Activated CD4-positive, alpha-beta memory T cell treated with anti-CD3 and anti-CD28 coated beads for 36 hours (primary cell): Measurements from ENCODE around the gene GFRA1. TPM values are rescaled to one million over a fixed set of nuclear protein-coding genes. Genes with fewer than 3 reads are reported as not detected.

Experiments used
- CTCF ChIA-PET: fragments of 350-600 bp; sonication (Branson Sonifier 250); formaldehyde crosslinking; loops from one replicate; lab custom pipeline; 2021; ENCODE audit warnings: antibody characterized with exemption, inconsistent platforms; lab: Charles Lee
- POLR2A ChIA-PET: fragments of 350-600 bp; sonication (Branson Sonifier 250); formaldehyde crosslinking; loops from one replicate; lab custom pipeline; 2021; ENCODE audit warnings: antibody characterized with exemption; lab: Charles Lee
- DNase-seq: peaks from one replicate; pipeline ENCODE4 v3.0.0-alpha.2; 2020
- H3K27ac Mint-ChIP-seq: one replicate; pipeline ENCODE4 v1.8.0; 2021; ENCODE audit warnings: mixed read lengths
- H3K27me3 Mint-ChIP-seq: one replicate; pipeline ENCODE4 v1.8.0; 2021; ENCODE audit warnings: mixed read lengths
- H3K36me3 Mint-ChIP-seq: one replicate; pipeline ENCODE4 v1.8.0; 2021; ENCODE audit warnings: mixed read lengths
- H3K4me1 Mint-ChIP-seq: one replicate; pipeline ENCODE4 v1.8.0; 2021; ENCODE audit warnings: low read depth, mixed read lengths
- H3K4me3 Mint-ChIP-seq: one replicate; pipeline ENCODE4 v1.8.0; 2021; ENCODE audit warnings: mild to moderate bottlenecking, mixed read lengths
- H3K9me3 Mint-ChIP-seq: one replicate; pipeline ENCODE4 v1.8.0; 2021; ENCODE audit warnings: mixed read lengths
- intact Hi-C: fragments of 100-400 bp; cut with micrococcal nuclease; formaldehyde crosslinking; loops from one replicate; pipeline ENCODE4 v1.15.1; 2023
- total RNA-seq, 2 experiments: library from RNA; stranded (reverse); gene quantifications; one replicate each; pipeline ENCODE4 v1.2.3, GENCODE V29; 2021

GFRA1 gene, protein sequence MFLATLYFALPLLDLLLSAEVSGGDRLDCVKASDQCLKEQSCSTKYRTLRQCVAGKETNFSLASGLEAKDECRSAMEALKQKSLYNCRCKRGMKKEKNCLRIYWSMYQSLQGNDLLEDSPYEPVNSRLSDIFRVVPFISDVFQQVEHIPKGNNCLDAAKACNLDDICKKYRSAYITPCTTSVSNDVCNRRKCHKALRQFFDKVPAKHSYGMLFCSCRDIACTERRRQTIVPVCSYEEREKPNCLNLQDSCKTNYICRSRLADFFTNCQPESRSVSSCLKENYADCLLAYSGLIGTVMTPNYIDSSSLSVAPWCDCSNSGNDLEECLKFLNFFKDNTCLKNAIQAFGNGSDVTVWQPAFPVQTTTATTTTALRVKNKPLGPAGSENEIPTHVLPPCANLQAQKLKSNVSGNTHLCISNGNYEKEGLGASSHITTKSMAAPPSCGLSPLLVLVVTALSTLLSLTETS
- not detected for total RNA-seq

DNA sequence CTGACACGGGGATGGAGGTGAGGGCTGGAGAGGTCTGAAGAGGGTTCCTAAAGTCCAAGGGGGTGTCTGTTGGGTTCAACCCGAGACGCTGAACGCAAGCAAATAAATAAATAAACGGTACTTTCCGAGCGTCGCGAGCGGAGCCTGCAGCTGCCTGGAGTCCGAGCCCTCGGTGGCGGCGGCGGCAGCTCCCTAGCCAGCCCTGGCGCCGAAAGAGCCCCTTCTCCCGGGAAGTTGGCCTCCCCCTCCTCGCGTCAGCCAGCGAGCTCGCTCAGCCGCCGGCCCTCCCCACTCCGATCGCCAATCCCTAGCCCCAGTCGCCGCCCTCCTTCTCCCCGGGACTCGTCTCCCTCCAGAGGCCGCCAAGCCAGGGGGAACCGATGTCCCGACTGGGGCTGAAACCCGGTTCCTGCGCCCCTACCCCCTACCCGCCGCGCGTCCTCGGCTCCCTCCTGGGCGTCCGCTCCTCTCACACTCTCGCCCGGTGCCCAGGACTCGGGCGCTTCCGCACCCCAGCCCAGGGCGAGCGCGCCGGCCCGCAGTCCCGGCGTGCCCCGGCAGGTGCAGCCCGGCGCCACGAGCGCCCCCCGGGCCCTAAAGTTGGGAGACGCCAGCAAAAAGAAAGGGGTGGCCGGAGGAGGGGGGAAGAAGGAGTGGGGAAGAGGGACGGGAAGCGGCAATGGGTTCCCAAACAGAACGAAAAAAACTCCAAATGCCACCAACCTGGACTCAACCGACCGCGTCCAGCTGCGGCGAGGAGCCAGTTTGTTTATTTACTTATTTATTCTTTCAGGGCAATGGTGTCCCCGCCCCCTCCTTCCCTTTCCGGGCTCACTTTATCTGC, at the start of gene GFRA1:
TSS of gene GFRA1 (minus strand) at position 767 of the 844 bp plus-strand sequence. CDS start 1,177 bp downstream, outside the sequence.
- peaks cover 4% of the 10 kb centered on the region for H3K4me1 Mint-ChIP-seq
- POLR2A ChIA-PET, result no interaction called here
- DNase-seq, result no peak
- H3K9me3 Mint-ChIP-seq, result no peaks in the 10 kb centered on the region
- peaks cover 58% of the 10 kb centered on the region for H3K27me3 Mint-ChIP-seq
- H3K27ac Mint-ChIP-seq, result no peak within 1 kb of the TSS
- peak within 1 kb of the TSS; percentile 45 for H3K4me3 Mint-ChIP-seq
- intact Hi-C loops, result no loop called here
- H3K36me3 Mint-ChIP-seq, result peaks cover 5% of the 10 kb centered on the region
- CTCF ChIA-PET, result no interaction called here

DNA sequence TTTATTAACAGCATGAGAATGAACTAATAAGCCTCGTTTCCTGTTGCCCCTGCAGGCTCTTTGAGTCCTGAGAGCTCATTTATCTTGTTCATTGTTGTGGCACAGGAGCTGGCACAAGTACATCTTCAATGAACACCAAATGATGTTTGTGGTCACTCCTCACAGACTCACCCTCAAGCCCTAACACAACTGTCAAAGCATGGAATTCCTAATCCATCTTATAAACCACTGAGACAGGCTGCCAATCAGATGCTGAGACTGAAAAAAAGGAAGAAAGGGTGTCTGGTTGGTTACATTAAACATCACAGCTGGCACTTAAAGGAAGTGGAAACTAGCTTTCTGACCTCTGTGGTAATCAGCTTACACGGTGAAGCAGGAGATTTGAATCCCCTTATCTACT, 43.5 kb upstream of the GFRA1 start:
- Mint-ChIP-seq H3K27me3 (no peaks in the 10 kb centered on the region), H3K4me1 (no peaks in the 10 kb centered on the region), H3K4me3 (no peak overlapping the region), H3K9me3 (no peaks in the 10 kb centered on the region), H3K27ac (no peak overlapping the region), H3K36me3 (no peaks in the 10 kb centered on the region)
- ChIA-PET CTCF (no interaction called here), POLR2A (no interaction called here)
- no peak for DNase-seq
- intact Hi-C loops, result no loop called here

DNA sequence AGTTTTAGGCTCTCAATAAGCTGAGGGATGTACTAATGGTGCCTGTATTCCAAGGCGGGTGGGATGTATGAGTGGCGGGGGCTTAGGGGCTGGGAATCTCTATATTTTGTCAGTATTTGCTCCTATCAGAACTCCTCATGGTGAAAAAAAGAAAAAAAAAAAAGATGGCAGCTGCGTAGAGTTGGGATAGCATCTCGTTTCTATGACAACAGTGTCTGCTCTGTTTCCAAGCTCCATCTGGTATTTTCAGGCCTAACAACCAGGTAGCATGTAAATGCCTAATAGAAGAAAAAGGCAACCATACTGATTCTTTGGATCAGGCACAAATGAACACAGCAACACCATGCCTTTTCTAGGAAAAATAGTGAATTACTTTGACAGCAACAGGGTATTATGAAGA, 39.5 kb upstream of the GFRA1 start:
- POLR2A ChIA-PET, result no interaction called here
- intact Hi-C loops, result no loop called here
- CTCF ChIA-PET, result no interaction called here
- no peaks in the 10 kb centered on the region for H3K9me3 Mint-ChIP-seq
- no peaks in the 10 kb centered on the region for H3K4me1 Mint-ChIP-seq
- no peaks in the 10 kb centered on the region for H3K27me3 Mint-ChIP-seq
- DNase-seq, result no peak
- H3K27ac Mint-ChIP-seq, result no peak overlapping the region
- H3K36me3 Mint-ChIP-seq, result no peaks in the 10 kb centered on the region
- no peak overlapping the region for H3K4me3 Mint-ChIP-seq

DNA sequence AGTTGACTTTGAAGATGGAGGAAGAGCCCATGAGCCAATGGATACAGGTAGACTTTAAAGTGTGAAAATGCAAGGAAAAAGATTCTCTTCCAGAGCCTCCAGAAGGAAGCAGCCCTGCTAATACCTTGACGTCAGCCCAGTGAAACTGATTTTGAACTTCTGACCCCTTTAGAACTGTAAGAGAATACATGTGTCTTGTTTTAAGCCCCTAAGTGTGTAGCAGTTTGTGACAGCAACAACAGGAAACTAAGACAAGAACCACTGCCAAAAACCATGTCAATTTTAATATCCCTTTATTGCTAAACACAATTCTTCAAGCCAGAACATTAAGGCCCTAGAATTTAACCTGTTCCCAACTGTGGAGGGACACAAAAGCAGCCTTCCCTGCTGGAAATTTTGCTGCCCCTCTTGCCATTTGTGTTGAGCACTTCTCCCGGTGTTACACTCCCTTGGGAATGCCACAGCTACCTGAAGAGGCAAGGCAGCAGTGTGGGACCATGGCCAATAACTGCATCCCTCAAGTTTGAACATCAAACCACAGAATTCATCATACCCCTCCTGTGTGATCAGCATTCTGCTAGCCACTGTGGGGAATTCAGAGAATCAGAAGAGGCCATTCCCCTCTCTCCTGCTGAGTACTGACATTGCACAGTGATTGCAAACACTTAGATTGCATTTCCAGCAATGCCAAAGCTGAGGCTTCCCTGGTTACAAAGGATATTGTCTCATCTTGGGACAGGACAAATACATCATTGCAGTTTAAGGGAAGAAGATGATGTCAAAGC, 38.9 kb upstream of the GFRA1 start:
- ChIA-PET POLR2A (no interaction called here), CTCF (no interaction called here)
- H3K4me1 Mint-ChIP-seq, result no peaks in the 10 kb centered on the region
- intact Hi-C loops, result no loop called here
- no peak overlapping the region for H3K4me3 Mint-ChIP-seq
- no peak for DNase-seq
- H3K9me3 Mint-ChIP-seq, result no peaks in the 10 kb centered on the region
- H3K27ac Mint-ChIP-seq, result no peak overlapping the region
- H3K36me3 Mint-ChIP-seq, result no peaks in the 10 kb centered on the region
- no peaks in the 10 kb centered on the region for H3K27me3 Mint-ChIP-seq

DNA sequence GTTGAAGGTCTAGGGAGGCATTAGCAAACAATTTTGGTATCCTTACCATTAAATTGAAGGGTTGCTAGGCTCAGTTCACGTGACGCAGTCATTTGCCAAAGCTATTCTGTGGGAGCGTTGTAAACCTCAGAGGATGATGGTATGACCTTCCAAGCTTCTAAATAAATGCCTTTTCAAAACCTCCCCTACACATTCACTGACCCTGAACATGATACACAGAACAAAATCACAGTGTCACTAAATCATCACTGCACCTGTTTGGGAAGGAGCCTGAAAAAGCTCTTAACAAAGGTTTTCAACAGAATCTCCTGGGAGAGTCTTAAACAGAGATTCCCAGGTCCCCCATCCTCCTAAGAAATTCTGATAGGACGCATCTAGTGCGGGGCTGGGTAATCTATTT, 38.0 kb upstream of the GFRA1 start:
- POLR2A ChIA-PET, result no interaction called here
- CTCF ChIA-PET, result no interaction called here
- H3K27me3 Mint-ChIP-seq, result no peaks in the 10 kb centered on the region
- intact Hi-C loops, result no loop called here
- no peak overlapping the region for H3K4me3 Mint-ChIP-seq
- no peaks in the 10 kb centered on the region for H3K36me3 Mint-ChIP-seq
- H3K4me1 Mint-ChIP-seq, result no peaks in the 10 kb centered on the region
- DNase-seq, result no peak
- no peak overlapping the region for H3K27ac Mint-ChIP-seq
- H3K9me3 Mint-ChIP-seq, result no peaks in the 10 kb centered on the region

DNA sequence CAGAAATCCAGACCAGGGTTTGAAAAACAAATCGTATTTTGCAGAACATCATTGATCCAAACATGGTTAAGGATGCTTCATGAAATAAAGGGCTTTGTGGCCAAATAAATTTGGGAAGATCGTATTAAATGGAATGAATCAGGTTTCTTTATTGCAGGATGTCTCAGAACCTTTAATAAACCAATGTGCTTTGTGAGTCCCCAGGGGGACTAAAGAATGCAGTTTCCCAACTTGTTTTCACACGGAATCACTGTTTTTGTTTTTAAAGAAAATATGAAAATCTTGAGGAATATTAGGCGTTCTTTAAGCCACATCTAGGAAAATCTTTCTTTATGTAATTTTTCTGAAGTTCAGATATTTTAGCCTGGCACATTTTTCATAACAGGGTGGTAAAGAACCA, 34.4 kb upstream of the GFRA1 start:
- Mint-ChIP-seq H3K36me3 (no peaks in the 10 kb centered on the region), H3K4me1 (no peaks in the 10 kb centered on the region), H3K27me3 (no peaks in the 10 kb centered on the region), H3K27ac (no peak overlapping the region), H3K9me3 (peaks cover 3% of the 10 kb centered on the region), H3K4me3 (no peak overlapping the region)
- DNase-seq, result no peak
- POLR2A ChIA-PET, result no interaction called here
- CTCF ChIA-PET, result no interaction called here
- intact Hi-C loops, result no loop called here

DNA sequence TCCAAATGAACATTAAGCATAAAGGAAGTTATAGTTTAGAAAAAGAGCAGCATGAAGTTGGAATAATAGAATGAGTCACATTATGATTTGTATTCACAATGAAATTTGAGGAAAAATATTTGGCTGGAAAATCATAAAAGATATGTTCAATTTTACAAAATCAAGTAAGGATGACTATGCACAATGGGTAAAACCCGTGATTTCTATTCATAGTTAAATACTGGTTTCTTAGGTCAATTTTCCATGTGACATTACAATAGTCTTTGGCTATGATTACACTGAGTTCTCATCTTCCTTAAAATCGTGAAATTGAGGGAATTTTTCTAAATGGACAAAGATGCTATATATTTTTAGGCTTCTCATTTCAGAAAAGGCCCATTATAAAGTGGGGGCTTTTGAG, 33.8 kb upstream of the GFRA1 start:
- DNase-seq, result no peak
- intact Hi-C loops, result no loop called here
- peaks cover 4% of the 10 kb centered on the region for H3K9me3 Mint-ChIP-seq
- no peaks in the 10 kb centered on the region for H3K4me1 Mint-ChIP-seq
- H3K4me3 Mint-ChIP-seq, result no peak overlapping the region
- H3K27ac Mint-ChIP-seq, result no peak overlapping the region
- no peaks in the 10 kb centered on the region for H3K36me3 Mint-ChIP-seq
- POLR2A ChIA-PET, result no interaction called here
- CTCF ChIA-PET, result no interaction called here
- no peaks in the 10 kb centered on the region for H3K27me3 Mint-ChIP-seq

DNA sequence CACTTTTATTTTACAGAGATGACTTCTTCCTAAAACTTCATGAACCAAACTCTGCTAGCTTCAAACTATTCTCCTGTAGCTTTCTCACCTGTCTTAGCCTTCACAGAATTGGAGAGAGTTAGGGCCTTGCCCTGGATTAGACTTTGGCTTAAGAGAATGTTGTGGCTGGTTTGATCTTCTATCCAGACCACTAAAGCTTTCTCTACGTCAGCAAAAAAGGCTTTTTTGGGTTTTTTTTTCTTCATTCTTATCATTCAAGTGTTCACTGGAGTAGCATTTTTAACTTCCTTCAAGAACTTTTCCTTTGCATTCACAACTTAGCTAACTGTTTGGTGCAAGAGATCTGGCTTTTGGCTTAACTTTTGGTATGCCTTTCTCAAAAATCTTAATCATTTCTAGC, 31.9 kb upstream of the GFRA1 start:
- H3K4me1 Mint-ChIP-seq, result no peaks in the 10 kb centered on the region
- H3K9me3 Mint-ChIP-seq, result peaks cover 6% of the 10 kb centered on the region
- H3K27ac Mint-ChIP-seq, result no peak overlapping the region
- intact Hi-C loops, result no loop called here
- CTCF ChIA-PET, result no interaction called here
- no peaks in the 10 kb centered on the region for H3K27me3 Mint-ChIP-seq
- POLR2A ChIA-PET, result no interaction called here
- H3K4me3 Mint-ChIP-seq, result no peak overlapping the region
- H3K36me3 Mint-ChIP-seq, result no peaks in the 10 kb centered on the region
- no peak for DNase-seq

DNA sequence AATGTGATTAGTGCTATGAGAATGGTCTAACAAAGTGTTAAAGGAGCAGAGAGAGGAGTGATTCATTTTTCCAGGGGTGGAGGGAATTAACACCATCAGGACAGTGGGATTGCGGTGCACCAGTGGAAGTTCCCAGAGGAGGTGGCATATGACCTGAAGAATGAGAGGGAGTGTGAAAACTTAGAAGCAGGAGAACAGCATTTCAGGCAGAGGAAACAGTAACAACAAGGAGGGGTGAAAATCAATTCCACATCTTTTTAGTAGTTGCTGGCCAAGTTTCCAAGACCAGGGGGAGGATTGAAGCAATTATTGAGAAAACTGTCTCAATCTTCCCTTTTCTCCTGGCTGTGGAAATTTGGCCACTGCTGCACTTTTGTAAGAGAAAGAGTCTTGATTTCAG, 27.5 kb upstream of the GFRA1 start:
- Mint-ChIP-seq H3K27ac (no peak overlapping the region), H3K27me3 (peaks cover 4% of the 10 kb centered on the region), H3K4me1 (no peaks in the 10 kb centered on the region), H3K4me3 (no peak overlapping the region), H3K36me3 (no peaks in the 10 kb centered on the region), H3K9me3 (peaks cover 6% of the 10 kb centered on the region)
- intact Hi-C loops, result no loop called here
- ChIA-PET CTCF (no interaction called here), POLR2A (no interaction called here)
- no peak for DNase-seq

DNA sequence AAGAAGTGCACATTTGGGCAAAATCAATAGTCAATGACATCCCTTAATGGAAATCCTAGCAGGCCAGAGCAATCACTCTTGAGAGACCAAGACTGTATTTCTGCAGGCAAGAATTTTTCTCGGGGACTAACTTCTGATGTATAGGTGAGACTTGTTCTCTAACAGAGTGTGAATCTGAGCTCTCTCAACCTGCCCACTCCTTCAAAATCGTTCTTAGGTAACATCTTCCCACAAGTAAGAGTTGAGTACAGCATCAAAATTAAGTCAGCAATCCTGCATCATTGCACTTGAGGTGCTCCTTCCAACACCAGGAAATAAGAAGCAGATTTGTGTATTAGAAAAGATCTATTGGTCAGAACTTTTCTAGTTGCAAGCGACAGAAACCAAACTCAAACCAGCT, 25.6 kb upstream of the GFRA1 start:
- peaks cover 4% of the 10 kb centered on the region for H3K27me3 Mint-ChIP-seq
- intact Hi-C loops, result no loop called here
- no peaks in the 10 kb centered on the region for H3K4me1 Mint-ChIP-seq
- POLR2A ChIA-PET, result no interaction called here
- DNase-seq, result no peak
- no peaks in the 10 kb centered on the region for H3K36me3 Mint-ChIP-seq
- H3K27ac Mint-ChIP-seq, result no peak overlapping the region
- CTCF ChIA-PET, result no interaction called here
- no peak overlapping the region for H3K4me3 Mint-ChIP-seq
- H3K9me3 Mint-ChIP-seq, result peaks cover 6% of the 10 kb centered on the region

DNA sequence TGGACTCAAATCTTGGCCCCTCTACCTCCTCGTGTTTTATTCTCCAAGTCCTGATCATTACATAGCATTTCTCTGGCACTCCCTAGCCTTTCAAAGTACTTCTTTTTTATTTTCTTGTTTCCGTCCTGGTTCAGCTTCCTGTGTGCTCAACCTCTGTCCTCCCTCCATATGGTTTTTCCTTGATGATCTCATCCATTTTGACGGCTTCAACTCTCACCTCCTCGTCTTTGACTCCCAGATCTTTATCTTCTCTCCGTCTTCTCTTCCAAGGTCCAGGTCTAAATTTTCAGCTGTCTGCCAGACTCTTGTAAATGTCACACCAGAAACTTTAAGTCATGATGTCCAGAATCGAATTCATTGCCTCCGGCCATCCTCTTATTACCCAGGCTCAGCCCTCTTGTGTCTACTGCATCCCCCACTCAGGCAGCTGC, 23.3 kb upstream of the GFRA1 start:
- DNase-seq, result no peak
- Mint-ChIP-seq H3K36me3 (no peaks in the 10 kb centered on the region), H3K27me3 (peaks cover 4% of the 10 kb centered on the region), H3K9me3 (peaks cover 2% of the 10 kb centered on the region), H3K4me1 (no peaks in the 10 kb centered on the region), H3K4me3 (no peak overlapping the region), H3K27ac (no peak overlapping the region)
- intact Hi-C loops, result no loop called here
- POLR2A ChIA-PET, result no interaction called here
- CTCF ChIA-PET, result no interaction called here

DNA sequence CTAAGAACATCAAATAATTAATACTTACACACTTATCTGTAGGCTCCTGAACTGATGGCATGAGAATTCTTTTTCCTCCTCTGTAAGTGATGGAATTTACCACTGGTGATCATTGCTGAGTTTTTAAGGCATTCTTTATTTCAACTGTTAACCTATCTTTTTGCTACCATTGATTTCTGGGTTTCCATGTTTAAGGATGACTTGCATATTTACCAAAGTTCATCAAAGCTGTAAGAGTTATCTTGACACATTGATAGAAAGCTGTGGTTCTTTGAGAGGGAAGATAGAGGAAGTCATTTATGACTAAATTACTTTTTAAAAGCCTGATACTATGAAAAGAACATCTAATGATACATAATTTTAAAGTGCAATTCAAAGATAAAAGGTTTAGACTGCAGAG, 19.5 kb upstream of the GFRA1 start:
- no peaks in the 10 kb centered on the region for H3K36me3 Mint-ChIP-seq
- intact Hi-C loops, result no loop called here
- no peaks in the 10 kb centered on the region for H3K4me1 Mint-ChIP-seq
- no peak for DNase-seq
- CTCF ChIA-PET, result no interaction called here
- no peaks in the 10 kb centered on the region for H3K9me3 Mint-ChIP-seq
- H3K27ac Mint-ChIP-seq, result no peak overlapping the region
- no peak overlapping the region for H3K4me3 Mint-ChIP-seq
- H3K27me3 Mint-ChIP-seq, result peaks cover 4% of the 10 kb centered on the region
- POLR2A ChIA-PET, result no interaction called here
